ENCODE results near the gene PRKG2.

GRCh38 chr4:81131563-81131962 is 83.5 kb downstream of the PRKG2 start:
- TF ChIP-seq CTCF (optimal IDR thresholded peaks at IDR 0.05 in 1 of 3, IDR thresholded peaks at IDR 0.05 in 1 of 3, conservative IDR thresholded peaks at IDR 0.05 in 1 of 3; ENCODE audit: extremely low read depth in 1 of 3, insufficient read depth in 2 of 3, low read length in 3 of 3): no peak
- TF ChIP-seq EZH2 (IDR thresholded peaks at IDR 0.05; ENCODE audit: low read length): no peak
